HepG2 (cell line): ENCODE measurements around the gene VARS1. TPM values are rescaled to one million over a fixed set of nuclear protein-coding genes. Genes with fewer than 3 reads are reported as not detected.

ENCODE experiments used
- AGO2 ChIP-seq: fragments of 200-400 bp; formaldehyde crosslinking; optimal IDR thresholded peaks from 2 replicates; pipeline ENCODE3; 2017; ENCODE audit warnings: mild to moderate bottlenecking, low read depth, low read length, moderate library complexity
- CHCHD3 ChIP-seq: sonication (generic); formaldehyde crosslinking; IDR thresholded peaks from 2 replicates; pipeline ENCODE4 v1.8.0; 2022; ENCODE audit warnings: mild to moderate bottlenecking, missing genetic modification reagents, moderate library complexity
- MTA1 ChIP-seq: sonication (generic); formaldehyde crosslinking; IDR thresholded peaks from 2 replicates; pipeline ENCODE4 v1.4.0; 2020; ENCODE audit warnings: missing genetic modification reagents, mild to moderate bottlenecking, borderline replicate concordance
- NCOR1 ChIP-seq: fragments of 200-600 bp; sonication (generic); IDR thresholded peaks from 2 replicates; pipeline ENCODE4 v1.7.0; 2017; ENCODE audit warnings: antibody characterized with exemption, low read length, borderline replicate concordance
- POLR2A ChIP-seq, 2 experiments: IDR thresholded peaks; 2 replicates each; pipeline ENCODE4 v1.6.1; 2011; ENCODE audit warnings: low read depth in 2 of 2, low read length in 2 of 2, mild to moderate bottlenecking in 1 of 2, moderate library complexity in 1 of 2; ENCODE audit not compliant: insufficient read depth in 1 of 2
- POLR2G ChIP-seq: fragments of 200-400 bp; formaldehyde crosslinking; IDR thresholded peaks from 2 replicates; pipeline ENCODE4 v1.6.1; 2018; ENCODE audit warnings: mild to moderate bottlenecking, low read depth, low read length, moderate library complexity
- RXRA ChIP-seq: sonication (generic); formaldehyde crosslinking; IDR thresholded peaks from 2 replicates; pipeline ENCODE4 v1.5.1; 2020; ENCODE audit warnings: missing genetic modification reagents
- ZNF230 ChIP-seq: sonication (generic); formaldehyde crosslinking; IDR thresholded peaks from 2 replicates; pipeline ENCODE4 v1.4.0; 2020; ENCODE audit warnings: mild to moderate bottlenecking, missing genetic modification reagents
- polyA plus RNA-seq, 8 experiments: library from polyadenylated mRNA; depleted of rRNA in 3 of 8; stranded (reverse) in 7 of 8; unstranded in 1 of 8; fragments of >200 nt; fragmentation: Illumina TruSeq in 4 of 8; extraction: Trizol in 4 of 8; gene quantifications; 2 replicates each; pipeline versions ENCODE4 v1.2.1 to v1.2.3, GENCODE V29; 2011 to 2016; ENCODE audit warnings: low read depth in 4 of 8, missing spikeins in 1 of 8, mixed read lengths in 1 of 8; ENCODE audit not compliant: insufficient read depth in 1 of 8
- total RNA-seq, 5 experiments: library from RNA; depleted of rRNA; stranded (reverse); fragments of >200 nt; fragmentation: Illumina TruSeq; extraction: Trizol; gene quantifications; 2 replicates each; pipeline ENCODE4 v1.2.3, GENCODE V29; 2016; ENCODE audit warnings: low read depth in 1 of 5
- TF ChIP-seq, protein P1 (sequence below): sonication (generic); formaldehyde crosslinking; IDR thresholded peaks from 2 replicates; pipeline ENCODE4 v1.9.0; 2022; ENCODE audit warnings: missing genetic modification reagents, mild to moderate bottlenecking, borderline replicate concordance
- TF ChIP-seq, protein P2 (sequence below): sonication (generic); formaldehyde crosslinking; IDR thresholded peaks from 2 replicates; pipeline ENCODE4; 2020; ENCODE audit warnings: missing genetic modification reagents, mild to moderate bottlenecking, borderline replicate concordance
- TF ChIP-seq, protein P3 (sequence below), 2 experiments: sonication (generic) in 1 of 2; formaldehyde crosslinking in 1 of 2; IDR thresholded peaks; 2 replicates each; pipeline versions ENCODE4 v1.4.0 to v1.6.1; 2016 to 2020; ENCODE audit warnings: borderline replicate concordance in 1 of 2, low read depth in 1 of 2, mild to moderate bottlenecking in 1 of 2, missing genetic modification reagents in 1 of 2
- TF ChIP-seq, protein P4 (sequence below): sonication (generic); formaldehyde crosslinking; IDR thresholded peaks from 2 replicates; pipeline ENCODE4 v1.4.0; 2020; ENCODE audit warnings: mild to moderate bottlenecking, low read depth, missing genetic modification reagents
- TF ChIP-seq, protein P5 (sequence below): IDR thresholded peaks from 2 replicates; pipeline ENCODE4 v1.6.1; 2018; ENCODE audit warnings: missing genetic modification reagents

The VARS1 gene
- total and polyA plus RNA-seq, 2 of the 13 experiments (the other 11 are each of a cell fraction or from before 2014, with no cell fraction given), result 14.7 to 56.1 TPM

DNA sequence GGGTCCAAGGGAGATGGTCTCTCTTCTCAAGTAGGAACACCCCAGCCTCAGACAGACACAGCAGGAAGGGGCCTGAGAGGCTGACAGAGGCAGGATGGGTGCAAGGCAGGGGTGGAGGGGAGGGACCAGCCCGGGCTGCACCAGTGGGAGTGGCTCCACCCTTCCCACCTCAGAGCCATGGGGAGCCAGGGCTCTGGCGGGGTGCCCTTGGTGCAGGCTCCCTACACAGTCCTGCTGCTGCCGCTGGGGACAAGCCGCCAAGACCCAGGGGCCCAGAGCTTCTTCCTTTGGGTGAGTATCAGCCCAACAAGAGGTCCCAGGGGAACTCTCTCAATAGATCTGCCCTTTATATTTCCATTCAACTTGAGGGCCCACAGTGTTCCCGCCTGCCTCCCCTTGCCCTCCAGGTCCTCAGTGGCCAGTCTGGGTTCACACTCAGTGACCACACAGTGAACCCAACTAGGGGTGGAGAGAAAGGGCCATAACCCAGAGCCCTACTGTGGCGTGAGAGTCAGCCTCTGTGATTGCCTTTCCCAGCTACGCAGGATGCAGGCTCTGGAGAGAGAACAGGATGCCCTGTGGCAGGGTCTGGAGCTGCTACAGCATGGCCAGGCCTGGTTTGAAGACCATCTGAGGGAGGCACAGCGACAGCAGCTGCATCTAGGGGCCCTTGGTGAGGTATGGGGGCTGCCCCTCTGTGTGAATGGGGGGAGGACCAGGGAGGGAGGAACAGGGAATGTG is 32.5 kb downstream of the VARS1 start (continued):
- TF ChIP-seq, protein P1, sequence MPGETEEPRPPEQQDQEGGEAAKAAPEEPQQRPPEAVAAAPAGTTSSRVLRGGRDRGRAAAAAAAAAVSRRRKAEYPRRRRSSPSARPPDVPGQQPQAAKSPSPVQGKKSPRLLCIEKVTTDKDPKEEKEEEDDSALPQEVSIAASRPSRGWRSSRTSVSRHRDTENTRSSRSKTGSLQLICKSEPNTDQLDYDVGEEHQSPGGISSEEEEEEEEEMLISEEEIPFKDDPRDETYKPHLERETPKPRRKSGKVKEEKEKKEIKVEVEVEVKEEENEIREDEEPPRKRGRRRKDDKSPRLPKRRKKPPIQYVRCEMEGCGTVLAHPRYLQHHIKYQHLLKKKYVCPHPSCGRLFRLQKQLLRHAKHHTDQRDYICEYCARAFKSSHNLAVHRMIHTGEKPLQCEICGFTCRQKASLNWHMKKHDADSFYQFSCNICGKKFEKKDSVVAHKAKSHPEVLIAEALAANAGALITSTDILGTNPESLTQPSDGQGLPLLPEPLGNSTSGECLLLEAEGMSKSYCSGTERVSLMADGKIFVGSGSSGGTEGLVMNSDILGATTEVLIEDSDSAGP (CRISPR knock-in tag), result 0 out of 2 replicates have a peak, but pooled peaks have one; percentile 19
- peak; percentile 56 for TF ChIP-seq AGO2
- TF ChIP-seq POLR2G, result peak; percentile 46; the same call in 1 of the 2 replicates
- TF ChIP-seq, protein P2, sequence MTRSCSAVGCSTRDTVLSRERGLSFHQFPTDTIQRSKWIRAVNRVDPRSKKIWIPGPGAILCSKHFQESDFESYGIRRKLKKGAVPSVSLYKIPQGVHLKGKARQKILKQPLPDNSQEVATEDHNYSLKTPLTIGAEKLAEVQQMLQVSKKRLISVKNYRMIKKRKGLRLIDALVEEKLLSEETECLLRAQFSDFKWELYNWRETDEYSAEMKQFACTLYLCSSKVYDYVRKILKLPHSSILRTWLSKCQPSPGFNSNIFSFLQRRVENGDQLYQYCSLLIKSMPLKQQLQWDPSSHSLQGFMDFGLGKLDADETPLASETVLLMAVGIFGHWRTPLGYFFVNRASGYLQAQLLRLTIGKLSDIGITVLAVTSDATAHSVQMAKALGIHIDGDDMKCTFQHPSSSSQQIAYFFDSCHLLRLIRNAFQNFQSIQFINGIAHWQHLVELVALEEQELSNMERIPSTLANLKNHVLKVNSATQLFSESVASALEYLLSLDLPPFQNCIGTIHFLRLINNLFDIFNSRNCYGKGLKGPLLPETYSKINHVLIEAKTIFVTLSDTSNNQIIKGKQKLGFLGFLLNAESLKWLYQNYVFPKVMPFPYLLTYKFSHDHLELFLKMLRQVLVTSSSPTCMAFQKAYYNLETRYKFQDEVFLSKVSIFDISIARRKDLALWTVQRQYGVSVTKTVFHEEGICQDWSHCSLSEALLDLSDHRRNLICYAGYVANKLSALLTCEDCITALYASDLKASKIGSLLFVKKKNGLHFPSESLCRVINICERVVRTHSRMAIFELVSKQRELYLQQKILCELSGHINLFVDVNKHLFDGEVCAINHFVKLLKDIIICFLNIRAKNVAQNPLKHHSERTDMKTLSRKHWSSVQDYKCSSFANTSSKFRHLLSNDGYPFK (CRISPR knock-in tag), result peak; percentile 27; the same call in 1 of the 2 replicates
- 0 out of 2 replicates have a peak, but pooled peaks have one; percentile 16 for TF ChIP-seq RXRA (CRISPR knock-in tag)
- peak; percentile 52; the same call in 1 of the 2 replicates for TF ChIP-seq MTA1 (CRISPR knock-in tag)
- peak in 1 of 2 experiments; percentile 11; a peak in 2 of 4 replicates for TF ChIP-seq POLR2A (IDR thresholded peaks at IDR 0.05; ENCODE audit: insufficient read depth in 1 of 2, low read depth in 2 of 2, low read length in 2 of 2)
- TF ChIP-seq, protein P3, sequence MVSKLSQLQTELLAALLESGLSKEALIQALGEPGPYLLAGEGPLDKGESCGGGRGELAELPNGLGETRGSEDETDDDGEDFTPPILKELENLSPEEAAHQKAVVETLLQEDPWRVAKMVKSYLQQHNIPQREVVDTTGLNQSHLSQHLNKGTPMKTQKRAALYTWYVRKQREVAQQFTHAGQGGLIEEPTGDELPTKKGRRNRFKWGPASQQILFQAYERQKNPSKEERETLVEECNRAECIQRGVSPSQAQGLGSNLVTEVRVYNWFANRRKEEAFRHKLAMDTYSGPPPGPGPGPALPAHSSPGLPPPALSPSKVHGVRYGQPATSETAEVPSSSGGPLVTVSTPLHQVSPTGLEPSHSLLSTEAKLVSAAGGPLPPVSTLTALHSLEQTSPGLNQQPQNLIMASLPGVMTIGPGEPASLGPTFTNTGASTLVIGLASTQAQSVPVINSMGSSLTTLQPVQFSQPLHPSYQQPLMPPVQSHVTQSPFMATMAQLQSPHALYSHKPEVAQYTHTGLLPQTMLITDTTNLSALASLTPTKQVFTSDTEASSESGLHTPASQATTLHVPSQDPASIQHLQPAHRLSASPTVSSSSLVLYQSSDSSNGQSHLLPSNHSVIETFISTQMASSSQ (IDR thresholded peaks at IDR 0.05; ENCODE audit: low read depth), result no peak
- TF ChIP-seq, protein P3 (CRISPR knock-in tag; IDR thresholded peaks at IDR 0.05; ENCODE audit: borderline replicate concordance), result 0 out of 2 replicates have a peak, but pooled peaks have one; percentile 17
- 0 out of 2 replicates have a peak, but pooled peaks have one; percentile 41 for TF ChIP-seq ZNF230 (CRISPR knock-in tag)
- no peak for TF ChIP-seq CHCHD3
- TF ChIP-seq, protein P4, sequence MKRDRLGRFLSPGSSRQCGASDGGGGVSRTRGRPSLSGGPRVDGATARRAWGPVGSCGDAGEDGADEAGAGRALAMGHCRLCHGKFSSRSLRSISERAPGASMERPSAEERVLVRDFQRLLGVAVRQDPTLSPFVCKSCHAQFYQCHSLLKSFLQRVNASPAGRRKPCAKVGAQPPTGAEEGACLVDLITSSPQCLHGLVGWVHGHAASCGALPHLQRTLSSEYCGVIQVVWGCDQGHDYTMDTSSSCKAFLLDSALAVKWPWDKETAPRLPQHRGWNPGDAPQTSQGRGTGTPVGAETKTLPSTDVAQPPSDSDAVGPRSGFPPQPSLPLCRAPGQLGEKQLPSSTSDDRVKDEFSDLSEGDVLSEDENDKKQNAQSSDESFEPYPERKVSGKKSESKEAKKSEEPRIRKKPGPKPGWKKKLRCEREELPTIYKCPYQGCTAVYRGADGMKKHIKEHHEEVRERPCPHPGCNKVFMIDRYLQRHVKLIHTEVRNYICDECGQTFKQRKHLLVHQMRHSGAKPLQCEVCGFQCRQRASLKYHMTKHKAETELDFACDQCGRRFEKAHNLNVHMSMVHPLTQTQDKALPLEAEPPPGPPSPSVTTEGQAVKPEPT (CRISPR knock-in tag), result no peak
- TF ChIP-seq, protein P5, sequence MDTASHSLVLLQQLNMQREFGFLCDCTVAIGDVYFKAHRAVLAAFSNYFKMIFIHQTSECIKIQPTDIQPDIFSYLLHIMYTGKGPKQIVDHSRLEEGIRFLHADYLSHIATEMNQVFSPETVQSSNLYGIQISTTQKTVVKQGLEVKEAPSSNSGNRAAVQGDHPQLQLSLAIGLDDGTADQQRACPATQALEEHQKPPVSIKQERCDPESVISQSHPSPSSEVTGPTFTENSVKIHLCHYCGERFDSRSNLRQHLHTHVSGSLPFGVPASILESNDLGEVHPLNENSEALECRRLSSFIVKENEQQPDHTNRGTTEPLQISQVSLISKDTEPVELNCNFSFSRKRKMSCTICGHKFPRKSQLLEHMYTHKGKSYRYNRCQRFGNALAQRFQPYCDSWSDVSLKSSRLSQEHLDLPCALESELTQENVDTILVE (CRISPR knock-in tag), result no peak
- TF ChIP-seq NCOR1, result no peak
